ENCODE data around the gene STK25. TPM values are rescaled to one million over a fixed set of nuclear protein-coding genes. Genes with fewer than 3 reads are reported as not detected.

Gene STK25
- polyA plus RNA-seq, 2 of the 4 experiments (the other 2 are of a cell fraction), result 101 to 138 TPM

DNA sequence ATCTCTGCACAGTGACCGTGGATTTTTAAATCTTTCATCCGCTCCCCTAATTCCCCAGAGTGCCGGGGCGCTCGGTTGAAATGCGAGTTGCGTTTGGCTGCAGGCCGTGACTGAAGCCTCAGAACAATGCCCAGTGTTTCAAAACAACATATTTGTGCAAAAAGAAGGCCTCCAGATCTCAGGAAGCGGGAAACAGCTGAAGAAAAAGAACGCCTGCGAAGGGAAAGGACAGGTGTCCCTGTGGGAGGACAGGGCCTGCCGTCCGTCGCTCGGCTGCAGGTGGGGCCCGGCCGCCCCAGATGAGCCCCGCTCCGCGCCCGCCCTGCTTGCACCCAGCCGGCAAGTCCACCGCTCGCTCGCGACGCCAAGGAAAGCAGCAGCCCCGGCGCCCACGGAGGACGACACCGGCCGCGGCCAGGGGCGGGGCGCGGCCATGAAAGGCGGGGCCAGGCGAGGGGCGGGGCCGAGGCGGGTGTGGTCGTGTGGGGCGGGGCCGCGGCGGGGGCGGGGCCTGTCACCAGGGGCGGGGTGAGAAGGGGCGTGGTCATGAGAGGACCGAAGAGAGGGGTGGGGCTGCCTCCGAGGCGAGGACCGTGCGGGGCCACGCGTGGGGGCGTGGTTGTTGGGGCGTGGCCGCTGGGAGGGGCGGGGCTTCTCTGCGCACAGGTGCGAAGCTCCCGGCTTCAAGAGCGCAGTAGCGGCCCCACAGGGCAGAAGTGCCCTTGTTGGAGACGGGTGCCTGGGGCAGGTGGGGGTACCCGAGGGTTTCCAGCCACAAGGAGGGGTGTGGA, 32.6 kb upstream of the STK25 start:
- H3K9me3 ChIP-seq, result no peaks in the 10 kb centered on the region
- peak overlapping the region; percentile 38 to 50; a peak in 4 of 6 replicates for H3K27ac ChIP-seq
- TF ChIP-seq SREBF2 (IDR thresholded peaks at IDR 0.05) (no peak), FOSB (CRISPR knock-in tag; IDR thresholded peaks at IDR 0.05) (no peak), POLR2A (IDR thresholded peaks at IDR 0.05; ENCODE audit: low read length) (no peak), NPAS2 (CRISPR knock-in tag; IDR thresholded peaks at IDR 0.05; ENCODE audit: borderline replicate concordance) (no peak), CTCF (IDR thresholded peaks at IDR 0.05) (no peak), TFCP2L1 (CRISPR knock-in tag; IDR thresholded peaks at IDR 0.05) (no peak), E2F6 (IDR thresholded peaks at IDR 0.05; ENCODE audit: borderline replicate concordance, low read depth) (peak; percentile 72), EHMT2 (IDR thresholded peaks at IDR 0.05; ENCODE audit: low read depth) (no peak)
- TF ChIP-seq, protein P1, sequence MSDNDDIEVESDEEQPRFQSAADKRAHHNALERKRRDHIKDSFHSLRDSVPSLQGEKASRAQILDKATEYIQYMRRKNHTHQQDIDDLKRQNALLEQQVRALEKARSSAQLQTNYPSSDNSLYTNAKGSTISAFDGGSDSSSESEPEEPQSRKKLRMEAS (IDR thresholded peaks at IDR 0.05), result peak; percentile 72
- ATAC-seq (peak; percentile 54 to 77; a peak in 5 of 6 replicates), DNase-seq (ENCODE audit: low read depth in 1 of 2, low spot score in 1 of 2) (peak; percentile 50 to 80), FAIRE-seq (no peak)
- POLR2A ChIA-PET, result no interaction called here
- 74% methylated on average over 17 of the region's 68 CpGs for WGBS (ENCODE audit: missing lambda C conversion rate)
- H3K4me3 ChIP-seq, result peak overlapping the region; percentile 44
- CTCF ChIA-PET, result no interaction called here
- H3K4me2 ChIP-seq, result peak overlapping the region; percentile 81
- peaks cover 7% of the 10 kb centered on the region; the same call in 2 of the 3 replicates for H3K4me1 ChIP-seq

- Histone ChIP-seq H3K27ac (no peak overlapping the region), H3K4me2 (peak overlapping the region; percentile 81), H3K9me3 (no peaks in the 10 kb centered on the region), H3K4me1 (peaks cover 7% of the 10 kb centered on the region; the same call in 2 of the 3 replicates), H3K4me3 (peak overlapping the region; percentile 44)
- 73% methylated on average over 7 of the region's 10 CpGs for WGBS (ENCODE audit: missing lambda C conversion rate)
- DNase-seq (ENCODE audit: low read depth in 1 of 2, low spot score in 1 of 2) (no peak), FAIRE-seq (no peak), ATAC-seq (no peak)
- POLR2A ChIA-PET, result no interaction called here
- CTCF ChIA-PET, result no interaction called here
- no peak for TF ChIP-seq PBX3 (IDR thresholded peaks at IDR 0.05)
- no peak for TF ChIP-seq HMGXB4 (CRISPR knock-in tag; IDR thresholded peaks at IDR 0.05; ENCODE audit: borderline replicate concordance)
- TF ChIP-seq, protein P2, sequence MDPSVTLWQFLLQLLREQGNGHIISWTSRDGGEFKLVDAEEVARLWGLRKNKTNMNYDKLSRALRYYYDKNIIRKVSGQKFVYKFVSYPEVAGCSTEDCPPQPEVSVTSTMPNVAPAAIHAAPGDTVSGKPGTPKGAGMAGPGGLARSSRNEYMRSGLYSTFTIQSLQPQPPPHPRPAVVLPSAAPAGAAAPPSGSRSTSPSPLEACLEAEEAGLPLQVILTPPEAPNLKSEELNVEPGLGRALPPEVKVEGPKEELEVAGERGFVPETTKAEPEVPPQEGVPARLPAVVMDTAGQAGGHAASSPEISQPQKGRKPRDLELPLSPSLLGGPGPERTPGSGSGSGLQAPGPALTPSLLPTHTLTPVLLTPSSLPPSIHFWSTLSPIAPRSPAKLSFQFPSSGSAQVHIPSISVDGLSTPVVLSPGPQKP (IDR thresholded peaks at IDR 0.05; ENCODE audit: low read depth, low read length), result no peak
- TF ChIP-seq USF2 (IDR thresholded peaks at IDR 0.05), result no peak
- no peak for TF ChIP-seq HEYL (CRISPR knock-in tag; IDR thresholded peaks at IDR 0.05)
- TF ChIP-seq CBX8 (IDR thresholded peaks at IDR 0.05), result no peak
- no peak for TF ChIP-seq BHLHE40 (IDR thresholded peaks at IDR 0.05; ENCODE audit: low read depth, low read length)
- no peak for TF ChIP-seq KDM5A (IDR thresholded peaks at IDR 0.05)
- no peak for TF ChIP-seq RARB (CRISPR knock-in tag; IDR thresholded peaks at IDR 0.05)
- TF ChIP-seq ESRRA (IDR thresholded peaks at IDR 0.05; ENCODE audit: borderline replicate concordance, low read length), result no peak
- TF ChIP-seq MAZ (IDR thresholded peaks at IDR 0.05; ENCODE audit: borderline replicate concordance, low read depth, low read length), result no peak
- no peak for TF ChIP-seq FOSB (CRISPR knock-in tag; IDR thresholded peaks at IDR 0.05)
Measured at GRCh38 chr2:241540401-241540770, 32.0 kb upstream of the STK25 start.

Data from A549 (cell line).